IPS DF 19.7 (cell line): ENCODE results near the gene ATG7.
"Not testable (repeated sequence)": the region's sequence is repeated elsewhere in the genome, so short reads cannot be mapped to it uniquely, and the experiment has no call there.

Source experiments
- DNase-seq: peaks from one replicate; pipeline ENCODE4 v3.0.0-alpha.2; 2013; ENCODE audit warnings: low read depth, low spot score

Gene ATG7

DNA sequence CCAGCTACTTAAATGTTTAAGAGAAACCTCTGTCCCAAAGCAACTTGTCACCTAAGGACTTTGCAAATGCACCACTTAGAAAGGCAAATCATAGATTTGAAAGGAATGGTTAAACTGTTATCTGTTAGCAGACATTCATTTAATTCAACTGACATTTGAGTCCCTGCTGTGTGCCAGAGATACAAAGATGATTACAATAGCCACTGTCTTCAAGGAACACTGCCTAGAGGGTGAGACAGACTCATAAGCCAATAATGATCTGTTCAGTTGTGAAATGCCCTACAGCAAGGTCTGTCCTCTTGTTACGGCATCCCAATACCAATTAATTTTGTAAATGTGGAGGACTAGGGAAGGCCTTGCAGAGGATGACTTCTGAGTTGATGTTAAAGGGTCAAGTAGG lies 113.1 kb downstream of the ATG7 start:
- DNase-seq: no peak

DNA sequence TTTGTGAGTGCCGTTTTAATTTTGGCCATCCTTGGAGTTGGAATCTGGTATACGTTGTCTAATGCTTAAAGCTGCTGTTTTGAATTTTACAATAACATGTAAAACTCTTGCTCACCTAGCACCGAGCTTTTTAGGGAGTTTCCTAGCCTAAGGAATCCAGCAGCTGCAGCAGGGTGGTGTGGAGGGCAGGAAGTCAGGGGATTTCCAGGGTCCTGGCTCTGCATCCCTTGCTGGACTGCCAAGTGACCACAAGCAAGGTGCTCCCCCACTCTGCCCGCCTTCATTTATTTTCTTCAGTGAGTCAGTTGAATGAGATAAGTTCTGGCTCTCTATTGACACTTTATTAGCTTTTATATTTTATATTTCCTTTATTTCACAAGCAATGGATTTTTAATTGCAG lies 113.7 kb downstream of the ATG7 start:
- DNase-seq: no peak

DNA sequence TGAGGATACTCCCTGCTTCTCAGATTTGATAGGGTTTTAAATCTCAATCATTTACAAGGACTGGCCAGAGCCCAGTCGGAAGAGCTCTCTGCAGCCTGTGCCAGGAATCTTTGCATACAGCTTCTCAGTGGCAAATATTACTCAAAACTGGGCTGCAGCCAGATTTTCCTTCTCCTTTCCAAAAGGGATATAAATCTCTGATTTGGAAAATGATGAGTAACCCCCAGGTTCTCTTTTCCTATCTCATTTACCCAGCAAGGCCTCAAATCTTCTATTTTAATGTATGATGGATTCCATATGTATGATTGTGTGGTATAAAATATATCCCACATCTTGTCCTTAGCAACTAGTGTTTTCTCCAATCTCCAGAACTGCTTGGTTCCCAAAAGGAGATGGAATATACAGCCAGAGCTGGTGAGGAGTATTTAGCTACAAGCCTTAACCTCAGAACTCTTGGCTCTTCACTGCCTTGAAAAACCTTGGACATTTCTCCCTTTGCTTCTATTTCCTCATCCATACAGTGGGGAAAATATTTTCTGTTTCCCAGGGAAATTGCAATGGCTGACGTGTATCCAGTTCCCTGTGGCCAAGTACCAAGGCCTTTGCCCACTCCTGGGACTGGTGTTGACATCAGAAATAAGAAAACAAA lies 114.4 kb downstream of the ATG7 start:
- DNase-seq: no peak

DNA sequence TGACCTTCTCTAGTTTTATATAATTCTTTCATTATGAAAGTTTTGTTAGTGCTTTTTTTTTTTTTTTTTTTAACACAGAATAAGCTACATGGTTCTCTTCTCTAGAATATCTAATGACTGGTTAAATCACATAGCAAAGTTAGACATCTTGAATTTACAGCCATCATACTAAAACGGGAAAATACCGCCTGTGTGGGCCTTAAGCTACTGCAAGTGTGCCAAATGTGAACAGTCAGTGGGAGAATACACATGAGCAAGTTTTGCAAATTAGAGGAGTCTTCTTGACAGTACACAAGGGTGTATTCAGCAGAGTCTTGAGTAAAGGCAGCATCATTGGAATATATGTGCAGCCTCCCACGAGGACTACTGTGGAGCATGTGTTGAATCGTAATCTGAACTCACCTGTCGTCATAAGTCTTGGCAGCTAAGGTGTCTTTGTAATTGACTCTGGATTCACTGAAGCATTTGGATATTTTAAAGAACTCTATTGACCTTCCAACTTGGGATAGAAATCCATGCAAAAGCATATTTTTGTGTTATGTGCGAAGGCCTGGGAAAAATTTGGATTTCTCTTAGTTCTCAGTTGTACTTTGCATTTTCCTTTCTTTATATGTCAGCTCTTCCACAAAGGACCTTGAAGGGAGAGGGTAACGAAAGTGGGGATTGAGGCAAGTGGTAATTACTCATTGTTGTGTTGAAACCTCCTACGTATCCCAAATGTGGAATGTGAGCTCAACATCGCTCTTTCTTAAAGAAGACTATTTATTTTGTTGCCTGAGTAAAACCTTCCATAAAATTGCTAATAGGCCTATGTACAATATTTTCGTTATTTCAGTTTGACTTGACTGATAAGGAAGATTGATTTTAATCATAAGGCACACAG lies 117.4 kb downstream of the ATG7 start:
- no peak for DNase-seq

DNA sequence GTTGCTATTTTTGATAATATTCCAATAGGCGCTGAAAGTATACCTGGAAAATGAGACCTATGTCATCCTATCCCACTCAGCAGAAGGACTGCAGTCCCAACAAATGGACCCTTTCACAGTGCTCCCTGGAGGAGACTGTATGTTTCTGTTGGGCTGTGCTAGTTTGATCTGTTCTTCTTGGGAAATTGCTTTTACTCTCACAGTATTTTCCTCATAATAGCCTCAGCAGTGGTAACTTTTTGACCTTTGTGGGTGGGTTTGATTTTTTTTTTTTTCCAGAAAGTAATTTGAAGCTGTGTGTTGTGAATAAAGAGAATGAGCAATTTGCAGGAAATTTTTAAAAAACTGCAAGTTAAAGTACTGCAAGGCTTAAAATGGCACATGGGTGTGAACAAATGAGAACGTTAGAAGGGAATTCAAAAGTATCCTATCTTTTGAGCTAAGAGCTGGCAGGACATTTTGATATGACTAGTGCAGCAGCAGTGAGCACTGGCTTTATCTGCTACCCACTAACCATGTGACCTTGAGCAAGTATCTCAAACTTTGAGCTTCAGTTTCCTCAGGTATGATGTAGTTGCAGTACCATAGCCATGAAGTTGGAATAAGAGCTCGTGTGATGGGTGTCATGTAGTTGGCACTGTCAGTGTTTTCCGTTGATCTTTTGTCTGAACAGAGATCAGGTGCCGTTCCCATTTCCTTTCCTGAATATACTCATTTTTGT lies 118.4 kb downstream of the ATG7 start:
- DNase-seq: no peak

DNA sequence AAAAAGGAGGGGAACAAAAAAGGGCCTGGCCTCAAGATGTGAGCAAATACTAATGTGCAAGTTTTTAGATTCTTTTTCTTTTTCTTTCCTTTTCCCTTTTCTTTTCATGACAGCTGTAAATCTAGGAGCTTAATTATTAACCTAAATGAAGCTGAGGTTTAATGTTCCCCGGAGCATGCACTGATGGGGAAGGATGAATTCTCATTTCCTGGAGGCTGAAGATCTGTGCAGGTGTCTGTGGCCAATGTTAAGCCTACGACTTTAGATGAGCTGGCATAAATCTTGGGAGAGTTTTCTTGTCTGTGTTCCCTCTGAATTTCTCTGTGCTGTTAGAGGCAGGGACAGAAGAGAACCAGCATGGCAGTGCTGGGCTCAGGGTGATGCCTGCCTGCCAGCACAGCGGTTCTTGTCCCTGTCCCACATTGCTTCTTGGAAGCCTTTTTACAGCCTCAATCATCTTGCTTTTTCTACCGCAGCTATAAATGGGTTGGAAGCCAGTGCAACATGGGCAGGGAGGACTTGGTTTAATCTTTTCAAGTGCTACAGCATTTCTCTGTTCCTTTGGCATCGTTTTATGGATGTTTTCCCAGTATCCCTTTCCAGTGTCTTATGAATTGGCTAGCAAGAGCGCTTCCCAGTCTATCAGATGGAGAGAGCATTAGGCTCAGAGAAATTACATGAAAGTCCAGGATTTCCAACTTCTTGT lies 119.1 kb downstream of the ATG7 start:
- DNase-seq: no peak

DNA sequence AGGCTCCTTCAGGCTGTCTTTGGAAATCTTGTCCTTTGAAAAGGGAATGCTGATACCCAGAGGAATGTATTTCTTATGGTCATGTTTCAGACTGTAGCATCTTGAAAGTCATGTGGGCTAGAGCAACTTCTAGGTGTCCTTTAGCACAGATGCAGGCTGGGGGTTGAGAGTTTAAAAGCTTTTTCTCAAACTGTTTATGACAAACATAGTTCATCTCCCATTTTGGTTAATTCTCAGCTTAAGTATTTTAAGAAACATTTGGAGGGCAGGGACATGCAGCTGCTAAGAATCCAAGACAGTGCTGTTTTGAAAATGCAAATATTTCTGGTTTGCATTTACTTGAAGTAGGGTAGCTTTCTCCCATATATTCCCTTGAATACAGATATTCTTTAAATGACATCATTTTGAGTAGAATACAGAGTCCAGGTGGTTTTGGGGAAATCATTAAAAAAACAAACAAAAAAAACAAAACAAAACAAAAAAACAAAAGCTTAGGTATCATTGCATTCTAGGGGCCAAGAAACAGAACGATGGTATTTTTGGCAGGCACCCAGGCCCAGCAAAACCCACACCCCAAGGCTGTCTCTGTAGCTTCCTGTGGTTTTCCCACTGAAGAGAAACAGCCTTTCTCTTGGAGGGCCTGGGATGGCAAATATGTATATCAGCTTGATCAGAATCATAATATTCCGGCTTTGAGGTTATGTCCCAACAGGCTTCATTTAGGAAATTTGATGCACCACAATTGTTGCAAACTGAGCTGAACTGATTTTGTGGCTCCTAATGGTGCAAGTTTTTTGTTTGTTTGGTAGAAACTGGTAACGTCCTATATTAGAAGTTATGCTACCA lies 120.0 kb downstream of the ATG7 start:
- no peak for DNase-seq

DNA sequence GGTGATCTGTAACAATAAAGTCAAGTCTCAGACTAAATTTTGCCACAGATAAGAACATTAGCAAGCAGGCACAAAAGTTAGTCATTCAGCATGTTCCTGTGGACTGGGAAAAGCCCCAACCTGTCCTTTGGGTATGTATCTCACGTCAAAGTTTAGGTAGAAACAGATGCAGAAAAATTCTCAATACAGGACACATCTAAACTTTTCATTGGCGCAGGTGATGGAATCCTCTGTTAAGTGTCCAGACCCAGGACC lies 120.6 kb downstream of the ATG7 start:
- no peak for DNase-seq

DNA sequence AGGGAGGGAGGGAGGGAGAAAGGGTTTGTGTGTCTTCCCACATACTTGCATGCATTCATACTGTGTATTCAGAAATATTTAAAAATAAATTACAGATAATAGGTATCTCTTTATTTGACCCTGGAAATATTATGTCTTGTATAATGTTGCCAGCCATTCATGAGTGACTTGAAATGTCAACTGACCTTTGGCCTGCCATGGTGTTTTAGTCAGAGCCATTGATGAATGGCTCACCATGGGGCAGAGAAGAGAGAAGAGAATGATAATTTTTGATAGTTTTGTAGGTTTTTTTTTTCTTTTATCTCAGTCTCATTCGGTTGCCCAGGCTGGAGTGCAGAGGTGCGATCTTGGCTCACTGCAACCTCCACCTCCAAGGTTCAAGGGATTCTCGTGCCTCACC lies 121.2 kb downstream of the ATG7 start:
- DNase-seq: no peak

DNA sequence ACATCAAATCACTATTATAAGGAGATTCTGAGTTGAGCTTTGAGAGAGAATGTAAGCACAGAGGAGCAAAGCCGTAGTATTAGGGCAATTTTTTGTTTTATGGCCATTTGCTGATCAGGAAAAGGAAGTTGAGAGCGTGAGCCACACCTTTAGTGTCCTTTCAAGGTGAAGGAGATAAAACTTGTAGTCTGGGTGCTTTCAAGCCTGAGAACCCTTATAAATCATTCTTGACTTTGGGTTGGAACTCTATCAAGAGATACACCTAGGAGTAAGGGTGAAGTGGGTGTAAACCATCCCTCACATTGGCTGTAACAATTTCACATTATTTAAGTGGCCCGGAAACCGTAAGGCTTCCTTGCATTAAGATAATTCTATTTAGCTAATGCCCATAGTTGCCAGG lies 122.2 kb downstream of the ATG7 start:
- DNase-seq: no peak

DNA sequence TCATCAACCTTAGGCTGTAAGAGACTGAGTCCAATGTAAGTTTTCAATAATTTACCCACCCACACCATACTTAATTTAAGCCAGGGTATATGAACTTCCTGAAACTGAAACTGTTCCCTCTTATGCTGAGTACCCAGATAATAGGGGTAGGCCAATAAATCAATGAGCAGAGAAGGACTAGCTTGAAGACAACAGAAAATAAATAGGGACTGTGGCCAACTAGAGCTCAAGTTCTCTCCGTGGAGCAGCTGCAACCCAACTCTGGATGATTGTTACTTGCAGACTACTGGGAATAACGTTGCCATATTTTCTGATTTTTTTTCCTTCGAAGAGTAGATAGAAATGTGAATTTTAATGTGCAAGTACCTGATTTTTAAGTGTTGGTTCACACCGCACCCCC lies 128.0 kb downstream of the ATG7 start:
- DNase-seq: no peak

DNA sequence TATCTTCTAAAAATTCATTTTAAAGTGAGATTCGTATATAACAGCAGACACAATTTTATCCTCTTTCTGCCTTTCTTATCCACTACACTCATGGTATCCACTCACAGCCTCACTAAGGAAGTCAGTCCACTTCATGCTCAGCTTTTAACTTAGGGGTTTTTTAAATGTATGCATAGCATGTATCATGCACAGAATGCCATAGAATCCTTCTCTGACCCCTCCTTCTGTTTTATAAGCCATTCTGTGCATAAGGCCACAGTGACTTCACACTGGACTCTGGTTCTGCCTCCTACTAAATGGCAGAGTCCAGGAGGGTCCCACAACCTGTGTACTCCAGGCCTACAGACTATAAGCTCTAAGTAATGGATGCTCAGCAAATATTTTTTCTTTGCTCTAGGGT lies 129.2 kb downstream of the ATG7 start:
- no peak for DNase-seq

DNA sequence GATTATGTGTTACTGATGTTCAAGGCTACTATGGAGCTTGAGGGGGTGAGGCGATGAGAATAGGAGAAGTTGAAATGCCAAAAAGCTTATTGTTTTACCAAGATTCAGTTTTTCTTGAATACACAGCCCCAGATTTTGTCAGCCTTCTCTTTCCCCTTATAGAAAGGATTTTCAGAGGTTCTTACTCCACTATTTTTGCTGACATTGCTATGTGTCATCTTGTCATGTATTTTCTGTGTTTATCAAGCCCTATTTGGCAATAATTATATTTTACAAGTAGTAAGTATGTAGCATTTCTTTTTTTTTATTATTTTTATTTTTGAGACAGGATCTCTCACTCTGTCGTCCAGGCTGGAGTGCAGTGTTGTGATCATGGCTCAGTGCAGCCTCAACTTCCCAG lies 133.1 kb downstream of the ATG7 start:
- no peak for DNase-seq

DNA sequence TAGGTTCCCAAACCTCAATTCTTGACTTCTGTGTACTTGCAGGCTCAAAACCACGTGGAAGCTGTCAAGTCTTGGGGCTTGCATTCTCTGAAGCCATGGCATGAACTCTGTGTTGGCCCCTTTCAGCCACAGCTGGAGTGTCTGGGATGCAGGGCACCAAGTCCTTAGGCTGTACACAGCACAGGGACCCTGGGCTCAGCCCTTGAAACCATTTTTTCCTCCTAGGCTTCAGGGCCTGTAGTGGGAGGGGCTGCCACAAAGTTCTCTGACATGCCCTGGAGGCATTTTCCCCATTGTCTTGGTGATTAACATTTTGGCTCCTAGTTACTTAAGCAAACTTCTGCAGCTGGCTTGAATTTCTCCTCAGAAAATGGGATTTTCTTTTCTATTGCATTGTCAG lies 135.4 kb downstream of the ATG7 start:
- no peak for DNase-seq

DNA sequence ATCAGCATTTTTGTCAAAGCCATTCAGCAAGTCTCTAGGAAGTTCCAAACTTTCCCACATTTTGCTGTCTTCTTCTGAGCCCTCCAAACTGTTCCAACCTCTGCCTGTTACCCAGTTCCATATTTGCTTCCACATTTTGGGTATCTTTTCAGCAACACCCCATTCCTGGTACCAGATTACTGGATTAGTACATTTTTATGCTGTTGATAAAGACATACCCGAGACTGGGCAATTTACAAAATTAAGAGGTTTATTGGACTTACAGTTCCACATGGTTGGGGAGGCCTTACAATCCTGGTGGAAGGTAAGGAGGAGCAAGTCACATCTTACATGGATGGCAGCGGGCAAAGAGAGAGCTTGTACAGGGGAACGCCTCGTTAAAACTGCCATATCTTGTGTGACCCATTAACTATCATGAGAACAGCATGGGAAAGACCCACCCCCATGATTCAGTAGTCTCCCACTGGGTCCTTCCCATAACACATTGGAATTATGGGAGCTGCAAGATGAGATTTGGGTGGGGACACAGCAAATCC lies 136.2 kb downstream of the ATG7 start:
- DNase-seq: not testable (repeated sequence)

DNA sequence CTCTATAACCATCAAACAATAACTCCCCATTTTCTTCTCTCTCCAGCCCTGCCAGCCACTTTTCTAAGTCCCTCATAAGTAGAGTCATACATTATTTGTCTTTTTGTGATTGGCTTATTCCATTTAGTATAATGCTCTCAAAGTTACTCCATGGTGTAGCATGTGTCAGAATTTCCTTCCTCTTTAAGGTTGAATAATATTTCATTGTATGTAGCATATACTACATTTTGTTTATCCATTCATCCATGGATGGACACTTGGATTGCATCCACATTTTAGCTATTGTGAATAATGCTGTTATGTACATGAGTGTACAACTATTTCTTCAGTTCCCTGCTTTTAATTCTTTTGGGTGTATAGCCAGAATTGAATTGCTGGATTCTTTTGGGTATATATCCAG lies 138.4 kb downstream of the ATG7 start:
- no peak for DNase-seq

DNA sequence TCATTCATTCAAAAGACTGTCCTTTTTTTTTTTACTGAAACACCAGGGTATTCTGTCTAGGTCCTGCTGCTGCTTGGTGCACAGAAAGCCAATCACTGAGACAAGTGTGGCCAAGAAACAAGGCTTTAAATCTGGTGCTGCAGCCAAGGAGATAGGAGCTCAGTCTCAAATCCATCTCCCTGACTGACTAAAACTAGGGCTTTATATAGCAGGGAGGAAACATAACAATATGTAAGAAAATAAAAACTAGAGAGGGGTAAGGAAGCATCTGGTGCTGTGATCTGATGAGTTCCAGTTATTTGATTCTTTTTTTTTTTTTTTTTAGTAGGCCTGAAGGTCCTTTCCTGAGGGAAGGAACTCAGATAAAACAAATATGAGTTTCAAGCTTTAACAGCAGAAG lies 139.8 kb downstream of the ATG7 start:
- DNase-seq: no peak

DNA sequence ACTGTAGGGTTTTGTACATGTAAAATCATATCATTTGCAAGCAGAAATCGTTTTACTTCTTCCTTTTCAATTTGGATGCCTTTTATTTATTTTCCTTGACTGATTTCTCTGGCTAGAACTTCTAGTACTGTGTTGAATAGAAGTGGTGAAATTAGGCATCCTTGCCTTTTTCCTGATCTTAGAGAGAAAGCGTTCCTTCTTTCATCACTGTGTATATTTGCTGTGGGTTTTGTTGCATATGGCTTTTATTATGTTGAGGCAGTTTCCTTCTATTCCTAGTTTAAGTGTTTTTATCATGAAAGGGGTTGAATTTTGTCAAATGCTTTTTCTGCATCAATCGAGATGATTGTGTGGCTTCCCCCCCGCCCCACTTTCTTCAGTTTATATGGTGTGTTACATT lies 140.9 kb downstream of the ATG7 start:
- no peak for DNase-seq

DNA sequence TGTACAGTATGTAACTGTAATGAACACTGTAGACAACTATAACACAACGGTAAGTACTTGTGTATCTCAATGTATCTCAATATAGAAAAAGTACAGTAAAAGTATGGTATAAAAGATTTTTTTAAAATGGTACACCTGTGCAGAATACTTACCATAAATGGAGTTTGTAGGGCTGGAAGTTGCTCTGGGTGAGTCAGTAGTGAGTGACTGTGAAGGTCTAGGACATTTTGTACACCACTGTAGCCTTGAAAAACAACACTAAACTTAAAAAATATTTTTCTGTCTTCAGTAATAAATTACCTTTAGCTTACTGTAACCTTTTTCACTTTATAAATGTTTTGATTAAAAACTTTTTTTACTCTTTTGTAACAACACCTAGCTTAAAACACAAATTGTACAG lies 142.9 kb downstream of the ATG7 start:
- no peak for DNase-seq

DNA sequence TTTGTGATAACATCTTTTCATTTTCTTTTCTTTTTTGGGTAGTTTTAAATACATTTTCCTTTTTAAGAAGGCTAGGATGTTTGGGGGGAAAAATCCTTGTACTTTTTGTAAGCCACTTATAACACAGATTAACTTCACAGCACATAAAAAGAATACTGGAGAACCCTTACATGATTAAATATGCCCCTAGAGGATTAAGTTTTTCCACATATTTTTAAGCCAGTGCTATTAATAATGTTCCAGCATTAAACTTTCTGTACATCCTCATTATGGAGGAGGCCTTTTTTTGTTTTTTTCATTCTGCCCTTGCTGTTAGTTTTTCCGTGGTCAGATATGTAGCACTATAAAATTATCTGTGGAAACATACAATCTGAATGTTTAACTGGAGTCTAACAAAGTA lies 147.9 kb downstream of the ATG7 start:
- no peak for DNase-seq

DNA sequence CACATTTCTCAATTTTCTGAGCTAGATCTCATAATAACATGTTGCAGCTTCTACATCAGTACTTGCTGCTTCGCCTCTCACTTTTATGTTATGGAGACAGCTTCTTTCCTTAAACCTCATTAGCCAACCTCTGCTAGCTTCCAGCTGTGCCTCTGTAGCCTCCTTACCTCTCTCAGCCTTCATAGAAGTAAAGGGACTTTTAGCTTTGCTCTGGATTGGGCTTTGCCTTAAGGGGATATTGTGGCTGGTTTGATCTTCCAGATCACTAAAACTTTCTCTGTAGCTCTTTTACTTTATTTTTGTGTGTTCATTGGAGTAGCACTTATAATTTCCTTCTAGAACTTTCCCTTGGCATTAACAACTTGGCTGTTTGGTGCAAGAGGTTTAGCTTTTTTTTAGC lies 150.1 kb downstream of the ATG7 start:
- DNase-seq: no peak
